Caco-2 (cell line): Measurements from ENCODE around the gene FKBP1A. TPM values are rescaled to one million over a fixed set of nuclear protein-coding genes. Genes with fewer than 3 reads are reported as not detected.

Experiments used
- BruUV-seq: library from RNA; stranded (reverse); fragments of 400-500 nt; replicated peaks from 2 replicates; lab custom pipeline; 2021; lab: Mats Ljungman, UMichigan
- CTCF ChIA-PET: fragments of 300-600 bp; sonication (Branson Sonifier 250); formaldehyde crosslinking; loops from one replicate; lab custom pipeline; 2022; ENCODE audit warnings: antibody characterized with exemption; lab: Charles Lee
- POLR2A ChIA-PET: fragments of 300-600 bp; sonication (Branson Sonifier 250); formaldehyde crosslinking; loops from one replicate; lab custom pipeline; 2022; ENCODE audit warnings: antibody characterized with exemption; lab: Charles Lee
- DNase-seq, 2 experiments: peaks; one replicate each; pipeline versions ENCODE4 v3.0.0 to v3.0.0-alpha.2; 2020 to 2022
- H3K27me3 ChIP-seq: replicated peaks from 2 replicates; pipeline ENCODE4 v1.6.0; 2011; ENCODE audit warnings: low read length; ENCODE audit not compliant: control insufficient read depth, insufficient read depth
- H3K36me3 ChIP-seq: 2 replicates; pipeline ENCODE4 v1.5.1; 2011; ENCODE audit warnings: low read length; ENCODE audit not compliant: control insufficient read depth, insufficient read depth
- H3K4me1 ChIP-seq: fragments of 250-450 bp; sonication (Bioruptor Pico); 2 replicates; pipeline ENCODE4 v1.5.1; 2020; ENCODE audit warnings: mild to moderate bottlenecking
- H3K4me3 ChIP-seq: 2 replicates; pipeline ENCODE4 v1.5.1; 2011; ENCODE audit warnings: low read depth, mild to moderate bottlenecking, control low read depth, low read length
- H3K9me3 ChIP-seq: fragments of 250-450 bp; sonication (Bioruptor Pico); 2 replicates; pipeline ENCODE4 v1.5.1; 2020; ENCODE audit warnings: mild to moderate bottlenecking, moderate library complexity
- H3K27ac Mint-ChIP-seq: one replicate; pipeline ENCODE4 v1.8.0; 2022; ENCODE audit warnings: mixed read lengths; ENCODE audit not compliant: unreplicated experiment
- H3K27me3 Mint-ChIP-seq: one replicate; pipeline ENCODE4 v1.8.0; 2022; ENCODE audit warnings: mixed read lengths; ENCODE audit not compliant: insufficient read depth, unreplicated experiment
- H3K36me3 Mint-ChIP-seq: one replicate; pipeline ENCODE4 v1.8.0; 2022; ENCODE audit warnings: mild to moderate bottlenecking, mixed read lengths; ENCODE audit not compliant: insufficient read depth, unreplicated experiment
- H3K4me1 Mint-ChIP-seq: one replicate; pipeline ENCODE4 v1.8.0; 2022; ENCODE audit warnings: low read depth, mixed read lengths; ENCODE audit not compliant: unreplicated experiment
- H3K4me3 Mint-ChIP-seq: one replicate; pipeline ENCODE4 v1.8.0; 2022; ENCODE audit warnings: mild to moderate bottlenecking, moderate library complexity, mixed read lengths; ENCODE audit not compliant: unreplicated experiment
- H3K9me3 Mint-ChIP-seq: one replicate; pipeline ENCODE4 v1.8.0; 2022; ENCODE audit warnings: mixed read lengths; ENCODE audit not compliant: unreplicated experiment
- CTCF ChIP-seq, 2 experiments: fragments of 200-600 bp in 1 of 2; IDR thresholded peaks; 1 replicate in 1 of 2; 2 replicates in 1 of 2; pipeline versions ENCODE4 v1.5.1 to v1.8.0; 2011 to 2022; ENCODE audit warnings: antibody characterized with exemption in 1 of 2, control low read depth in 1 of 2, inconsistent platforms in 1 of 2, low read depth in 1 of 2, low read length in 1 of 2, mild to moderate bottlenecking in 1 of 2, moderate library complexity in 1 of 2; ENCODE audit not compliant: insufficient read depth in 1 of 2, severe bottlenecking in 1 of 2, unreplicated experiment in 1 of 2
- intact Hi-C: fragments of 100-400 bp; cut with micrococcal nuclease; formaldehyde crosslinking; loops from one replicate; pipeline ENCODE4 v1.10.0; 2022; ENCODE audit not compliant: unreplicated experiment
- total RNA-seq: library from RNA; stranded (reverse); gene quantifications from 2 replicates; pipeline ENCODE4 v1.2.3, GENCODE V29; 2022

Gene FKBP1A
- total RNA-seq, 1 experiment from 2014 or later = 220 TPM

GRCh38 chr20:1440024-1440423 is 47.2 kb upstream of the FKBP1A start:
- Histone ChIP-seq H3K27me3 (no peaks in the 10 kb centered on the region), H3K36me3 (no peaks in the 10 kb centered on the region; the same call in 1 of the 2 replicates), H3K9me3 (no peaks in the 10 kb centered on the region), H3K4me3 (no peak overlapping the region), H3K4me1 (no peaks in the 10 kb centered on the region)
- peak in 1 of 2 experiments; percentile 58 for DNase-seq
- Mint-ChIP-seq H3K27me3 (no peaks in the 10 kb centered on the region), H3K4me1 (no peaks in the 10 kb centered on the region), H3K27ac (no peak overlapping the region), H3K9me3 (no peaks in the 10 kb centered on the region), H3K4me3 (no peak overlapping the region), H3K36me3 (peaks cover 21% of the 10 kb centered on the region)
- CTCF ChIA-PET = no interaction called here
- POLR2A ChIA-PET = no interaction called here
- intact Hi-C loops = no loop called here
- BruUV-seq = no TSS peak
- peak; percentile 36 to 73 for TF ChIP-seq CTCF (IDR thresholded peaks at IDR 0.05; ENCODE audit: insufficient read depth in 1 of 2, low read depth in 1 of 2, low read length in 1 of 2, severe bottlenecking in 1 of 2, unreplicated experiment in 1 of 2)

- H3K27ac Mint-ChIP-seq = no peak overlapping the region
- Histone ChIP-seq H3K27me3 (no peaks in the 10 kb centered on the region), H3K4me3 (no peak overlapping the region), H3K4me1 (no peaks in the 10 kb centered on the region), H3K36me3 (no peaks in the 10 kb centered on the region), H3K9me3 (no peaks in the 10 kb centered on the region)
- H3K36me3 Mint-ChIP-seq = peaks cover 6% of the 10 kb centered on the region
- H3K4me3 Mint-ChIP-seq = no peak overlapping the region
- intact Hi-C loops = loop anchor here (5.0 kb wide), 1 partner anchor 34 kb away; no protein-coding TSS in a partner anchor
- ChIA-PET CTCF (interaction anchor here (0.6 to 2.1 kb wide), 6 partner anchors 28 to 125 kb away, joined by 3 to 7 read pairs (median 4); partner anchors contain the start of genes FKBP1A and NSFL1C), POLR2A (no interaction called here)
- TF ChIP-seq CTCF (IDR thresholded peaks at IDR 0.05; ENCODE audit: insufficient read depth in 1 of 2, low read depth in 1 of 2, low read length in 1 of 2, severe bottlenecking in 1 of 2, unreplicated experiment in 1 of 2) = no peak
- H3K4me1 Mint-ChIP-seq = no peaks in the 10 kb centered on the region
- BruUV-seq = no TSS peak
- H3K27me3 Mint-ChIP-seq = no peaks in the 10 kb centered on the region
- DNase-seq = no peak
- H3K9me3 Mint-ChIP-seq = no peaks in the 10 kb centered on the region
Measured at GRCh38 chr20:1438361-1438760, 45.5 kb upstream of the FKBP1A start.

GRCh38 chr20:1437235-1437904 is 44.5 kb upstream of the FKBP1A start:
- no peak overlapping the region for H3K27ac Mint-ChIP-seq
- Histone ChIP-seq H3K4me3 (no peak overlapping the region), H3K9me3 (no peaks in the 10 kb centered on the region), H3K36me3 (no peaks in the 10 kb centered on the region), H3K4me1 (no peaks in the 10 kb centered on the region), H3K27me3 (no peaks in the 10 kb centered on the region)
- intact Hi-C loops = loop anchor here (1.0 to 5.0 kb wide), 3 partner anchors 35 to 124 kb away; no protein-coding TSS in a partner anchor
- H3K36me3 Mint-ChIP-seq = peaks cover 6% of the 10 kb centered on the region
- no peaks in the 10 kb centered on the region for H3K4me1 Mint-ChIP-seq
- no peaks in the 10 kb centered on the region for H3K27me3 Mint-ChIP-seq
- no peaks in the 10 kb centered on the region for H3K9me3 Mint-ChIP-seq
- CTCF ChIA-PET = interaction anchor here (1.1 to 2.1 kb wide), 3 partner anchors 29 to 124 kb away, joined by 3 to 7 read pairs (median 3); partner anchors contain the start of genes FKBP1A and NSFL1C
- BruUV-seq = no TSS peak
- TF ChIP-seq CTCF (IDR thresholded peaks at IDR 0.05; ENCODE audit: insufficient read depth in 1 of 2, low read depth in 1 of 2, low read length in 1 of 2, severe bottlenecking in 1 of 2, unreplicated experiment in 1 of 2) = peak; percentile 83 to 94
- POLR2A ChIA-PET = no interaction called here
- DNase-seq = peak; percentile 73 to 76
- no peak overlapping the region for H3K4me3 Mint-ChIP-seq
